ENCODE data around the gene FAM124A. TPM values are rescaled to one million over a fixed set of nuclear protein-coding genes. Genes with fewer than 3 reads are reported as not detected.

The FAM124A gene
- total and polyA plus RNA-seq, 2 of the 8 experiments (the other 6 are each of a cell fraction or from before 2014, with no cell fraction given): 40.7 to 49.9 TPM

GRCh38 chr13:51326777-51327176 lies 104.6 kb downstream of the FAM124A start:
- Histone ChIP-seq H2AFZ (ENCODE audit: low read length) (no peak overlapping the region), H3K4me2 (ENCODE audit: insufficient read depth in 1 of 2, low read depth in 2 of 2, low read length in 2 of 2) (no peak overlapping the region), H4K20me1 (replicated peaks in 1 of 2; ENCODE audit: control insufficient read depth in 1 of 2, insufficient read depth in 2 of 2, low read length in 2 of 2) (no peaks in the 10 kb centered on the region), H3K4me1 (replicated peaks in 1 of 4; ENCODE audit: control insufficient read depth in 3 of 4, insufficient read depth in 4 of 4, low read length in 3 of 4) (peaks cover 4 to 16% (median 15%) of the 10 kb centered on the region in 4 experiments; a peak in 6 of 7 replicates), H2BK12ac (ENCODE audit: low read depth, low read length) (no peak overlapping the region), H3K56ac (replicated peaks; ENCODE audit: insufficient read length, low read depth, low read length) (no peak overlapping the region), H3K9me3 (ENCODE audit: insufficient read depth in 2 of 2, low read depth in 1 of 2, low read length in 1 of 2) (no peaks in the 10 kb centered on the region), H3K23ac (ENCODE audit: insufficient read length) (no peak overlapping the region), H2BK15ac (ENCODE audit: low read length) (no peak overlapping the region), H4K8ac (ENCODE audit: extremely low read depth, insufficient read depth, low read length) (no peak overlapping the region), H3K18ac (ENCODE audit: extremely low read depth, low read length) (no peak overlapping the region), H2BK5ac (ENCODE audit: low read depth, low read length) (no peak overlapping the region), H3K4ac (replicated peaks; ENCODE audit: insufficient read length, low read depth, low read length) (no peak overlapping the region), H3K9ac (replicated peaks in 1 of 4; ENCODE audit: extremely low read depth in 1 of 4, low read depth in 3 of 4, low read length in 3 of 4) (no peak overlapping the region), H3K14ac (ENCODE audit: insufficient read length) (no peak overlapping the region), H2BK20ac (ENCODE audit: low read length) (no peak overlapping the region), H4K91ac (replicated peaks; ENCODE audit: insufficient read length, low read length) (no peak overlapping the region), H3K79me1 (ENCODE audit: low read depth, low read length) (no peaks in the 10 kb centered on the region), H2BK120ac (replicated peaks; ENCODE audit: low read depth, low read length) (no peak overlapping the region), H3K79me2 (ENCODE audit: control insufficient read depth in 1 of 2, insufficient read depth in 2 of 2, low read length in 2 of 2) (no peaks in the 10 kb centered on the region), H3K27me3 (replicated peaks in 1 of 4; ENCODE audit: control insufficient read depth in 3 of 4, extremely low read depth in 1 of 4, insufficient read depth in 3 of 4, low read length in 3 of 4) (no peaks in the 10 kb centered on the region; a peak in 1 of 7 replicates), H4K5ac (ENCODE audit: insufficient read length, low read depth, low read length) (no peak overlapping the region), H3K27ac (ENCODE audit: low read depth, low read length) (no peak overlapping the region), H3K4me3 (ENCODE audit: extremely low read depth in 1 of 4, insufficient read depth in 2 of 4, low read depth in 3 of 4, low read length in 4 of 4) (no peak overlapping the region), H3K23me2 (ENCODE audit: low read depth, low read length) (no peaks in the 10 kb centered on the region; the same call in 1 of the 2 replicates), H2AK5ac (ENCODE audit: low read depth, low read length) (no peak overlapping the region), H3K36me3 (ENCODE audit: control insufficient read depth in 2 of 4, insufficient read depth in 4 of 4, low read length in 3 of 4) (no peaks in the 10 kb centered on the region)
- ChIA-PET POLR2A (ENCODE audit: partially characterized antibody) (interaction anchor here (0.9 kb wide), 1 partner anchor 24 kb away, joined by 4 read pairs; no protein-coding TSS in a partner anchor), CTCF (ENCODE audit: partially characterized antibody) (no interaction called here)
- no peak for TF ChIP-seq SP4 (IDR thresholded peaks at IDR 0.05; ENCODE audit: low read length)
- no peak for TF ChIP-seq SP2 (IDR thresholded peaks at IDR 0.05; ENCODE audit: low read length)
- no peak for TF ChIP-seq KDM1A (IDR thresholded peaks at IDR 0.05; ENCODE audit: borderline replicate concordance, low read length)
- no peak for TF ChIP-seq RAD21 (IDR thresholded peaks at IDR 0.05 in 1 of 2, conservative IDR thresholded peaks at IDR 0.05 in 1 of 2; ENCODE audit: low read depth in 2 of 2, low read length in 2 of 2)
- TF ChIP-seq E2F6 (IDR thresholded peaks at IDR 0.05): no peak
- no peak for TF ChIP-seq TEAD4 (IDR thresholded peaks at IDR 0.05; ENCODE audit: low read depth, low read length)
- no peak for TF ChIP-seq HDAC6 (IDR thresholded peaks at IDR 0.05; ENCODE audit: low read depth, low read length)
- TF ChIP-seq SIX5 (IDR thresholded peaks at IDR 0.05; ENCODE audit: low read depth, low read length): no peak
- FAIRE-seq (no peak), DNase-seq (ENCODE audit: low read depth in 1 of 2, low spot score in 2 of 2) (no peak)
- 100% methylated on average over 2 of the region's 2 CpGs; no CpG with 5 or more reads in 1 of the 2 experiments for WGBS, 2 experiments (ENCODE audit: extremely low coverage in 1 of 2, insufficient coverage in 1 of 2, insufficient read length in 1 of 2, insufficient replicate concordance in 2 of 2, low coverage in 1 of 2, low lambda C conversion rate in 2 of 2, missing lambda C conversion rate in 1 of 2)

All from H1 (cell line).